Measurements from ENCODE around the gene FAAH. TPM values are rescaled to one million over a fixed set of nuclear protein-coding genes. Genes with fewer than 3 reads are reported as not detected.

FAAH gene
- total and polyA plus RNA-seq, 2 of the 4 experiments (the other 2 are of a cell fraction), result under 0.01 to 0.19 TPM

DNA sequence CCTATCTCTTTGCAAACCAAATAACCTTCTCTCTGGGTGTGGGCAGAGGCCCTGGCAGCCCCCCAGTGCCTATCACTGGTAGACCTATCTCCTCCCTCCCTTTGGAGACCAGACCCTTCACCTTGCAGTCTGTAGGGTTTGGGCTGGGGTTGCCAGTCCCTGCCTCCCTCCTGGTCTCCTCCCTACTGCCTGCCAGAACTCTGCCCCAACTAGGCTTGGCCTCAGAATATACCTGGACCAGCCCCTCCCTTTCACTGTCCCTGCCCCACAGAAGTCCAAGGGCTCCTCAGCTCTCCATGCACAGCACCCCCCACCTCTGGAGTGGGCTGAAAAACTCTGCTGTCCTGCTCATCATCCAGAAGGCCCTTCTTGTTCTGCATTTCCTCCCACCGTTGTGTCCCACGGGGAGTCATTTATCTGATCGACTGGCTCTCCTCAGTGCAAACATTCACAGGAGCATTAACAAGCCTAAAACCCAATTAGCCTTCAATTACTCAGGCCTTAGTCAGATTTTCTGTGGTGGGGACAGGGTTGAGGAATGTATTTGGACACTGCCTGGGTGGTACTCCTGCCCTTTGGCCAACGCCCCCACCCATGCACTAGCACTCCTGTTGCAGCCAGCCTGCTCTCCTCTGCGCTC, 67.8 kb downstream of the FAAH start:
- Histone ChIP-seq H4K5ac (ENCODE audit: low read depth, low read length) (no peak overlapping the region), H2BK20ac (ENCODE audit: low read depth, low read length) (no peak overlapping the region), H2BK5ac (ENCODE audit: low read depth, low read length, poor library complexity, severe bottlenecking) (no peak overlapping the region), H3K4me2 (ENCODE audit: low read depth, low read length) (no peak overlapping the region), H3K14ac (replicated peaks; ENCODE audit: low read depth, low read length) (no peak overlapping the region), H3K4me3 (ENCODE audit: insufficient read depth, low read depth, low read length) (no peak overlapping the region), H4K91ac (ENCODE audit: insufficient read depth, low read depth, low read length) (no peak overlapping the region), H3K4ac (ENCODE audit: low read depth, low read length) (no peak overlapping the region), H3K79me1 (ENCODE audit: low read depth in 1 of 2, low read length in 2 of 2) (no peaks in the 10 kb centered on the region), H2BK15ac (ENCODE audit: low read depth, low read length) (no peak overlapping the region), H3K9me1 (ENCODE audit: insufficient read depth, low read length) (no peaks in the 10 kb centered on the region; the same call in 1 of the 2 replicates), H3K27ac (ENCODE audit: insufficient read depth, low read length) (no peak overlapping the region), H3K9ac (ENCODE audit: low read depth, low read length) (no peak overlapping the region), H3K56ac (ENCODE audit: extremely low read depth, insufficient read depth, low read length) (no peak overlapping the region), H2AFZ (replicated peaks; ENCODE audit: low read length, poor library complexity) (no peak overlapping the region), H3K9me3 (ENCODE audit: control insufficient read depth, insufficient read depth, low read length) (no peaks in the 10 kb centered on the region), H3K27me3 (ENCODE audit: control insufficient read depth, insufficient read depth, low read length) (peaks cover 78% of the 10 kb centered on the region), H3K4me1 (ENCODE audit: control insufficient read depth, insufficient read depth, low read length) (no peaks in the 10 kb centered on the region; the same call in 1 of the 2 replicates), H2AK5ac (ENCODE audit: low read depth, low read length) (no peak overlapping the region), H2AK9ac (replicated peaks; ENCODE audit: low read depth, low read length, poor library complexity) (no peak overlapping the region), H4K8ac (ENCODE audit: low read depth in 2 of 2, low read length in 2 of 2) (no peak overlapping the region), H2BK120ac (ENCODE audit: low read depth, low read length) (no peak overlapping the region), H3K18ac (ENCODE audit: low read depth, low read length) (no peak overlapping the region), H3K23ac (ENCODE audit: low read depth, low read length) (no peak overlapping the region), H3K36me3 (ENCODE audit: control insufficient read depth, insufficient read depth, low read length) (no peaks in the 10 kb centered on the region), H4K20me1 (ENCODE audit: insufficient read depth, low read length) (peaks cover under 1% of the 10 kb centered on the region; the same call in 1 of the 2 replicates)
- BruUV-seq (replicated peaks), result no TSS peak
- dilution Hi-C loops (cut with HindIII; ENCODE audit: low sequenced_read_pairs, unreplicated experiment) (no loop called here), in situ Hi-C loops (cut with MboI; ENCODE audit: low sequenced_read_pairs) (no loop called here), intact Hi-C loops (cut with micrococcal nuclease) (no loop called here)
- WGBS, 2 experiments (ENCODE audit: extremely low coverage in 2 of 2, insufficient read length in 1 of 2), result 100% methylated on average over 1 of the region's 5 CpGs; no CpG with 5 or more reads in 1 of the 2 experiments
- DNase-seq (no peak), ATAC-seq (ENCODE audit: low read depth) (no peak)
- ChIA-PET CTCF (no interaction called here), POLR2A (ENCODE audit: unreplicated experiment) (no interaction called here)
- TF ChIP-seq NFE2L2 (IDR thresholded peaks at IDR 0.05; ENCODE audit: low read depth, low read length), result no peak

Other genes with a start within 250 kb of the FAAH start
- gene TSPAN1, start 219.2 kb upstream of the FAAH start, total RNA-seq (2012; rRNA removed), result 0.18 TPM in 1 of 2 replicates, not detected in the other
- gene TSPAN1, start 219.2 kb upstream of the FAAH start, polyA plus RNA-seq (2012; rRNA removed), result 0.82 and 0.89 TPM in 2 replicates
- not detected in 2 replicates for gene P3R3URF, start 217.8 kb upstream of the FAAH start, total RNA-seq (2012; rRNA removed)
- not detected in 2 replicates for gene P3R3URF, start 217.8 kb upstream of the FAAH start, polyA plus RNA-seq (2012; rRNA removed)
- 45.3 and 54.8 TPM in 2 replicates for gene POMGNT1, start 195.9 kb upstream of the FAAH start, total RNA-seq (2012; rRNA removed)
- 65.3 and 65.8 TPM in 2 replicates for gene POMGNT1, start 195.9 kb upstream of the FAAH start, polyA plus RNA-seq (2012; rRNA removed)
- gene LURAP1, start 191.0 kb upstream of the FAAH start, total RNA-seq (2012; rRNA removed), result 2.5 TPM in 2 replicates
- gene LURAP1, start 191.0 kb upstream of the FAAH start, polyA plus RNA-seq (2012; rRNA removed), result 2.5 and 2.9 TPM in 2 replicates
- gene RAD54L, start 146.6 kb upstream of the FAAH start, total RNA-seq (2012; rRNA removed), result 4.7 and 4.8 TPM in 2 replicates
- gene RAD54L, start 146.6 kb upstream of the FAAH start, polyA plus RNA-seq (2012; rRNA removed), result 10.6 and 10.7 TPM in 2 replicates
- 62.5 and 67.6 TPM in 2 replicates for gene LRRC41, start 90.7 kb upstream of the FAAH start, total RNA-seq (2012; rRNA removed)
- gene LRRC41, start 90.7 kb upstream of the FAAH start, polyA plus RNA-seq (2012; rRNA removed), result 81.1 and 83.2 TPM in 2 replicates
- 347 and 738 TPM in 2 replicates for gene UQCRH, start 90.6 kb upstream of the FAAH start, total RNA-seq (2012; rRNA removed)
- 535 and 736 TPM in 2 replicates for gene UQCRH, start 90.6 kb upstream of the FAAH start, polyA plus RNA-seq (2012; rRNA removed)
- 10.9 and 11.9 TPM in 2 replicates for gene NSUN4, start 53.5 kb upstream of the FAAH start, total RNA-seq (2012; rRNA removed)
- 11.6 and 13.0 TPM in 2 replicates for gene NSUN4, start 53.5 kb upstream of the FAAH start, polyA plus RNA-seq (2012; rRNA removed)
- not detected in 2 replicates for gene DMBX1, start 95.5 kb downstream of the FAAH start, total RNA-seq (2012; rRNA removed)
- not detected in 2 replicates for gene DMBX1, start 95.5 kb downstream of the FAAH start, polyA plus RNA-seq (2012; rRNA removed)
- not detected in 2 replicates for gene KNCN, start 157.3 kb downstream of the FAAH start, total RNA-seq (2012; rRNA removed)
- not detected in 2 replicates for gene KNCN, start 157.3 kb downstream of the FAAH start, polyA plus RNA-seq (2012; rRNA removed)
- 14.3 and 16.4 TPM in 2 replicates for gene MKNK1, start 210.0 kb downstream of the FAAH start, total RNA-seq (2012; rRNA removed)
- 32.9 and 35.2 TPM in 2 replicates for gene MKNK1, start 210.0 kb downstream of the FAAH start, polyA plus RNA-seq (2012; rRNA removed)
- gene MOB3C, start 222.5 kb downstream of the FAAH start, total RNA-seq (2012; rRNA removed), result 6.4 and 7.3 TPM in 2 replicates
- gene MOB3C, start 222.5 kb downstream of the FAAH start, polyA plus RNA-seq (2012; rRNA removed), result 8.3 and 9.0 TPM in 2 replicates